Measurements from ENCODE around the gene PDIK1L.

PDIK1L gene

GRCh38 chr1:26111530-26112406 is at the start of gene PDIK1L:
TSS of gene PDIK1L (plus strand) at chr1:26111824. CDS start at chr1:26114309, 2,485 bp downstream.
- peak; percentile 85 to 96 (median 92) for DNase-seq (ENCODE audit: low read depth in 3 of 3, low spot score in 1 of 3)

- no peak for DNase-seq (ENCODE audit: low read depth in 3 of 3, low spot score in 1 of 3)
These were observed 47.1 kb upstream of the PDIK1L start for GRCh38 chr1:26064553-26064952.

GRCh38 chr1:26066160-26066559 is 45.5 kb upstream of the PDIK1L start:
- no peak for DNase-seq (ENCODE audit: low read depth in 3 of 3, low spot score in 1 of 3)

GRCh38 chr1:26066857-26067256 is 44.8 kb upstream of the PDIK1L start:
- DNase-seq (ENCODE audit: low read depth in 3 of 3, low spot score in 1 of 3): no peak

GRCh38 chr1:26067432-26067911 is 44.2 kb upstream of the PDIK1L start, which contains the start of gene TRIM63:
TSS of gene TRIM63 (minus strand) at chr1:26067630. CDS start at chr1:26067494, 136 bp downstream.
- DNase-seq (ENCODE audit: low read depth in 3 of 3, low spot score in 1 of 3): no peak

- DNase-seq (ENCODE audit: low read depth in 3 of 3, low spot score in 1 of 3): no peak
These were observed 41.7 kb upstream of the PDIK1L start for GRCh38 chr1:26069941-26070295.

GRCh38 chr1:26070296-26070962 is 41.2 kb upstream of the PDIK1L start:
- DNase-seq (ENCODE audit: low read depth in 3 of 3, low spot score in 1 of 3): no peak

- DNase-seq (ENCODE audit: low read depth in 3 of 3, low spot score in 1 of 3): no peak
These were observed 40.7 kb upstream of the PDIK1L start for GRCh38 chr1:26070963-26071342.

GRCh38 chr1:26072305-26072704 is 39.3 kb upstream of the PDIK1L start:
- DNase-seq (ENCODE audit: low read depth in 3 of 3, low spot score in 1 of 3): no peak

GRCh38 chr1:26075421-26076144 is 36.0 kb upstream of the PDIK1L start:
- DNase-seq (ENCODE audit: low read depth in 3 of 3, low spot score in 1 of 3): no peak

- no peak for DNase-seq (ENCODE audit: low read depth in 3 of 3, low spot score in 1 of 3)
These were observed 34.1 kb upstream of the PDIK1L start for GRCh38 chr1:26077524-26077923.

GRCh38 chr1:26078286-26079177 is 33.1 kb upstream of the PDIK1L start:
- no peak for DNase-seq (ENCODE audit: low read depth in 3 of 3, low spot score in 1 of 3)

- DNase-seq (ENCODE audit: low read depth in 3 of 3, low spot score in 1 of 3): no peak
These were observed 32.5 kb upstream of the PDIK1L start for GRCh38 chr1:26079178-26079563.

GRCh38 chr1:26079960-26080814 is 31.4 kb upstream of the PDIK1L start:
- no peak for DNase-seq (ENCODE audit: low read depth in 3 of 3, low spot score in 1 of 3)

- no peak for DNase-seq (ENCODE audit: low read depth in 3 of 3, low spot score in 1 of 3)
These were observed 30.2 kb upstream of the PDIK1L start for GRCh38 chr1:26081267-26082019.

- DNase-seq (ENCODE audit: low read depth in 3 of 3, low spot score in 1 of 3): no peak
These were observed 29.6 kb upstream of the PDIK1L start for GRCh38 chr1:26082020-26082350.

GRCh38 chr1:26083208-26083607 is 28.4 kb upstream of the PDIK1L start:
- no peak for DNase-seq (ENCODE audit: low read depth in 3 of 3, low spot score in 1 of 3)

- DNase-seq (ENCODE audit: low read depth in 3 of 3, low spot score in 1 of 3): no peak
These were observed 27.5 kb upstream of the PDIK1L start for GRCh38 chr1:26084091-26084561.

- no peak for DNase-seq (ENCODE audit: low read depth in 3 of 3, low spot score in 1 of 3)
These were observed 26.8 kb upstream of the PDIK1L start for GRCh38 chr1:26084844-26085243.
